Kidney (tissue), 14 donors: ENCODE measurements around the gene PPP2R2C. TPM values are rescaled to one million over a fixed set of nuclear protein-coding genes. Genes with fewer than 3 reads are reported as not detected.
A peak's percentile ranks its signal among the peaks of the same experiment; 100 is the strongest.

Experiments used
- DNase-seq, 5 donors: peaks; one replicate each; pipeline ENCODE4 v3.0.0-alpha.2; 2013 to 2020
- FAIRE-seq: peaks from 2 replicates; lab custom pipeline; 2012; peaks lifted over from hg19 to GRCh38; lab: Jason Lieb, UNC
- H3K27ac ChIP-seq, 2 donors: one replicate each; pipeline ENCODE4 v1.7.0; 2013; ENCODE audit warnings: low read depth in 2 of 2, low read length in 2 of 2, inconsistent platforms in 1 of 2
- H3K27me3 ChIP-seq: one replicate; pipeline ENCODE4 v1.7.1; 2013; ENCODE audit warnings: low read length, inconsistent platforms; ENCODE audit not compliant: control insufficient read depth, insufficient read depth
- H3K36me3 ChIP-seq, 3 donors: one replicate each; pipeline versions ENCODE4 v1.7.0 to v1.7.1; 2013; ENCODE audit warnings: low read length in 3 of 3, control low read depth in 1 of 3, inconsistent platforms in 1 of 3; ENCODE audit not compliant: insufficient read depth in 3 of 3, control insufficient read depth in 2 of 3
- H3K4me1 ChIP-seq, 3 donors: one replicate each; pipeline versions ENCODE4 v1.7.0 to v1.7.1; 2013; ENCODE audit warnings: low read length in 3 of 3, inconsistent platforms in 1 of 3, low read depth in 1 of 3; ENCODE audit not compliant: control insufficient read depth in 2 of 3, insufficient read depth in 2 of 3
- H3K4me3 ChIP-seq, 3 donors: one replicate each; pipeline versions ENCODE4 v1.7.0 to v1.8.1; 2013; ENCODE audit warnings: low read length in 3 of 3, control low read depth in 1 of 3, inconsistent platforms in 1 of 3
- H3K9ac ChIP-seq, 3 donors: one replicate each; pipeline versions ENCODE4 v1.7.0 to v1.7.1; 2013; ENCODE audit warnings: low read length in 3 of 3, control low read depth in 1 of 3, inconsistent platforms in 1 of 3
- H3K9me3 ChIP-seq, 3 donors: one replicate each; pipeline versions ENCODE4 v1.7.0 to v1.7.1; 2013; ENCODE audit warnings: low read length in 3 of 3, control low read depth in 1 of 3, inconsistent platforms in 1 of 3; ENCODE audit not compliant: control insufficient read depth in 2 of 3, insufficient read depth in 1 of 3
- intact Hi-C: fragments of 100-400 bp; cut with DNase I; formaldehyde crosslinking; loops from one replicate; pipeline ENCODE4 v1.11.1; 2022
- polyA plus RNA-seq: library from polyadenylated mRNA; stranded (reverse); fragments of 350-450 nt; fragmentation: Illumina TruSeq; extraction: RNeasy Lipid Tissue Mini Kit (QIAGEN cat#74804); gene quantifications from one replicate; pipeline ENCODE4 v1.2.3, GENCODE V29; 2014; ENCODE audit warnings: low read depth, low replicate concordance; ENCODE audit not compliant: insufficient read depth
- total RNA-seq: library from RNA; stranded (reverse); fragmentation: NEBNext Ultra II Directional; extraction: Animal tissue kit (Norgen Biotek cat#: 25700); gene quantifications from one replicate; pipeline ENCODE4 v1.2.1, GENCODE V29; 2021
- TF ChIP-seq, protein P1 (sequence below): IDR thresholded peaks from 3 replicates; pipeline ENCODE4 v1.5.1; 2012; ENCODE audit warnings: mild to moderate bottlenecking, moderate library complexity, borderline replicate concordance; ENCODE audit not compliant: insufficient read depth; ENCODE audit errors: extremely low read depth
- donor health status: control.
- donor health status: control.
- donor health status: control.
- donor health status: control.
- donor health status: control.
- donor health status: DM: yes; HTN: yes; CAD: no.
- donor health status: Normal renal cell carcinoma (clear cell type).

Gene PPP2R2C
- total and polyA plus RNA-seq, 2 donors from 2014 or later: 0.39 to 0.82 TPM

- Histone ChIP-seq H3K4me3 (no peak overlapping the region), H3K9me3 (no peaks in the 10 kb centered on the region), H3K27ac (no peak overlapping the region), H3K36me3 (no peaks in the 10 kb centered on the region), H3K4me1 (peaks cover 0 to 5% (median 0%) of the 10 kb centered on the region in 3 donors), H3K9ac (no peak overlapping the region), H3K27me3 (peaks cover 14% of the 10 kb centered on the region)
- intact Hi-C loops: no loop called here
- no peak for FAIRE-seq
- TF ChIP-seq, protein P1, sequence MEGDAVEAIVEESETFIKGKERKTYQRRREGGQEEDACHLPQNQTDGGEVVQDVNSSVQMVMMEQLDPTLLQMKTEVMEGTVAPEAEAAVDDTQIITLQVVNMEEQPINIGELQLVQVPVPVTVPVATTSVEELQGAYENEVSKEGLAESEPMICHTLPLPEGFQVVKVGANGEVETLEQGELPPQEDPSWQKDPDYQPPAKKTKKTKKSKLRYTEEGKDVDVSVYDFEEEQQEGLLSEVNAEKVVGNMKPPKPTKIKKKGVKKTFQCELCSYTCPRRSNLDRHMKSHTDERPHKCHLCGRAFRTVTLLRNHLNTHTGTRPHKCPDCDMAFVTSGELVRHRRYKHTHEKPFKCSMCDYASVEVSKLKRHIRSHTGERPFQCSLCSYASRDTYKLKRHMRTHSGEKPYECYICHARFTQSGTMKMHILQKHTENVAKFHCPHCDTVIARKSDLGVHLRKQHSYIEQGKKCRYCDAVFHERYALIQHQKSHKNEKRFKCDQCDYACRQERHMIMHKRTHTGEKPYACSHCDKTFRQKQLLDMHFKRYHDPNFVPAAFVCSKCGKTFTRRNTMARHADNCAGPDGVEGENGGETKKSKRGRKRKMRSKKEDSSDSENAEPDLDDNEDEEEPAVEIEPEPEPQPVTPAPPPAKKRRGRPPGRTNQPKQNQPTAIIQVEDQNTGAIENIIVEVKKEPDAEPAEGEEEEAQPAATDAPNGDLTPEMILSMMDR: no peak
- DNase-seq: peak in 1 of 5 donors; percentile 9
Observed at GRCh38 chr4:6473264-6474052, 1.0 kb upstream of the PPP2R2C start.

- intact Hi-C loops: no loop called here
- Histone ChIP-seq H3K27ac (no peak overlapping the region), H3K9ac (no peak overlapping the region), H3K4me1 (peaks cover 0 to 5% (median 0%) of the 10 kb centered on the region in 3 donors), H3K27me3 (peaks cover 16% of the 10 kb centered on the region), H3K4me3 (no peak overlapping the region), H3K9me3 (no peaks in the 10 kb centered on the region), H3K36me3 (no peaks in the 10 kb centered on the region)
- TF ChIP-seq, protein P1: no peak
- FAIRE-seq: no peak
- peak in 1 of 5 donors; percentile 9 for DNase-seq
Observed at GRCh38 chr4:6472008-6472386, 417 bp downstream of the PPP2R2C start.

GRCh38 chr4:6471307-6472007, 957 bp downstream of the PPP2R2C start:
- DNase-seq (no peak), FAIRE-seq (no peak)
- TF ChIP-seq, protein P1: no peak
- intact Hi-C loops: no loop called here
- H3K4me3 ChIP-seq: no peak overlapping the region
- H3K36me3 ChIP-seq: no peaks in the 10 kb centered on the region
- H3K9me3 ChIP-seq: no peaks in the 10 kb centered on the region
- H3K27ac ChIP-seq: no peak overlapping the region
- H3K9ac ChIP-seq: no peak overlapping the region
- peaks cover 16% of the 10 kb centered on the region for H3K27me3 ChIP-seq
- H3K4me1 ChIP-seq: peaks cover 0 to 5% (median 0%) of the 10 kb centered on the region in 3 donors
